CD8-positive, alpha-beta memory T cell (primary cell): ENCODE measurements around the gene NCF2. TPM values are rescaled to one million over a fixed set of nuclear protein-coding genes. Genes with fewer than 3 reads are reported as not detected.
A peak's percentile ranks its signal among the peaks of the same experiment; 100 is the strongest.

ENCODE experiments used
- CTCF ChIA-PET: fragments of 350-600 bp; sonication (Branson Sonifier 250); formaldehyde crosslinking; loops from one replicate; lab custom pipeline; 2021; ENCODE audit warnings: antibody characterized with exemption; lab: Charles Lee
- POLR2A ChIA-PET: fragments of 350-600 bp; sonication (Branson Sonifier 250); formaldehyde crosslinking; loops from one replicate; lab custom pipeline; 2021; ENCODE audit warnings: antibody characterized with exemption; lab: Charles Lee
- DNase-seq, 5 donors: peaks; one replicate each; pipeline versions ENCODE4 v3.0.0 to v3.0.0-alpha.2; 2020 to 2022; ENCODE audit warnings: mixed read lengths in 1 of 5
- H3K27ac ChIP-seq: one replicate; pipeline ENCODE4 v1.7.0; 2013; ENCODE audit warnings: low read depth, mild to moderate bottlenecking, low read length, moderate library complexity
- H3K27me3 ChIP-seq: 2 replicates; pipeline ENCODE4 v1.7.0; 2013; ENCODE audit warnings: low read length, mild to moderate bottlenecking; ENCODE audit not compliant: insufficient read depth, poor library complexity, severe bottlenecking
- H3K36me3 ChIP-seq: 2 replicates; pipeline ENCODE4 v1.7.0; 2013; ENCODE audit warnings: mild to moderate bottlenecking, low read length, moderate library complexity; ENCODE audit not compliant: insufficient read depth
- H3K4me1 ChIP-seq: 2 replicates; pipeline ENCODE4 v1.7.0; 2013; ENCODE audit warnings: mild to moderate bottlenecking, low read length, moderate library complexity; ENCODE audit not compliant: insufficient read depth
- H3K4me3 ChIP-seq: 2 replicates; pipeline ENCODE4 v1.7.0; 2013; ENCODE audit warnings: mild to moderate bottlenecking, low read length
- H3K9me3 ChIP-seq: 2 replicates; pipeline ENCODE4 v1.7.0; 2013; ENCODE audit warnings: mild to moderate bottlenecking, low read length
- H3K27ac Mint-ChIP-seq, 8 donors: one replicate each; pipeline ENCODE4 v1.8.0; 2020 to 2021; ENCODE audit warnings: mixed read lengths in 8 of 8, mild to moderate bottlenecking in 6 of 8, inconsistent platforms in 3 of 8, moderate library complexity in 3 of 8
- H3K27me3 Mint-ChIP-seq, 2 donors: one replicate each; pipeline ENCODE4 v1.8.0; 2020 to 2021; ENCODE audit warnings: mixed read lengths in 2 of 2, mild to moderate bottlenecking in 1 of 2, moderate library complexity in 1 of 2
- H3K36me3 Mint-ChIP-seq, 3 donors: one replicate each; pipeline ENCODE4 v1.8.0; 2020 to 2021; ENCODE audit warnings: mixed read lengths in 3 of 3, inconsistent platforms in 1 of 3, mild to moderate bottlenecking in 1 of 3
- H3K4me1 Mint-ChIP-seq, 3 donors: one replicate each; pipeline ENCODE4 v1.8.0; 2020 to 2021; ENCODE audit warnings: mixed read lengths in 3 of 3, inconsistent platforms in 1 of 3, mild to moderate bottlenecking in 1 of 3
- H3K4me3 Mint-ChIP-seq, 7 donors: one replicate each; pipeline ENCODE4 v1.8.0; 2020 to 2021; ENCODE audit warnings: mixed read lengths in 7 of 7, mild to moderate bottlenecking in 6 of 7, moderate library complexity in 4 of 7, inconsistent platforms in 2 of 7
- H3K9me3 Mint-ChIP-seq, 5 donors: one replicate each; pipeline ENCODE4 v1.8.0; 2020 to 2022; ENCODE audit warnings: mixed read lengths in 5 of 5, mild to moderate bottlenecking in 3 of 5, moderate library complexity in 2 of 5, inconsistent platforms in 1 of 5
- polyA plus RNA-seq: library from polyadenylated mRNA; unstranded; fragments of 300-500 nt; fragmentation: Illumina TruSeq; gene quantifications from one replicate; pipeline ENCODE4 v1.2.3, GENCODE V29; 2021
- total RNA-seq, 2 experiments: library from RNA; stranded (reverse); gene quantifications; one replicate each; pipeline ENCODE4 v1.2.3, GENCODE V29; 2021

The NCF2 gene
- total RNA-seq (1 to 10 TPM; 3.6 to 4.6 TPM), polyA plus RNA-seq (0.30 TPM)

DNA sequence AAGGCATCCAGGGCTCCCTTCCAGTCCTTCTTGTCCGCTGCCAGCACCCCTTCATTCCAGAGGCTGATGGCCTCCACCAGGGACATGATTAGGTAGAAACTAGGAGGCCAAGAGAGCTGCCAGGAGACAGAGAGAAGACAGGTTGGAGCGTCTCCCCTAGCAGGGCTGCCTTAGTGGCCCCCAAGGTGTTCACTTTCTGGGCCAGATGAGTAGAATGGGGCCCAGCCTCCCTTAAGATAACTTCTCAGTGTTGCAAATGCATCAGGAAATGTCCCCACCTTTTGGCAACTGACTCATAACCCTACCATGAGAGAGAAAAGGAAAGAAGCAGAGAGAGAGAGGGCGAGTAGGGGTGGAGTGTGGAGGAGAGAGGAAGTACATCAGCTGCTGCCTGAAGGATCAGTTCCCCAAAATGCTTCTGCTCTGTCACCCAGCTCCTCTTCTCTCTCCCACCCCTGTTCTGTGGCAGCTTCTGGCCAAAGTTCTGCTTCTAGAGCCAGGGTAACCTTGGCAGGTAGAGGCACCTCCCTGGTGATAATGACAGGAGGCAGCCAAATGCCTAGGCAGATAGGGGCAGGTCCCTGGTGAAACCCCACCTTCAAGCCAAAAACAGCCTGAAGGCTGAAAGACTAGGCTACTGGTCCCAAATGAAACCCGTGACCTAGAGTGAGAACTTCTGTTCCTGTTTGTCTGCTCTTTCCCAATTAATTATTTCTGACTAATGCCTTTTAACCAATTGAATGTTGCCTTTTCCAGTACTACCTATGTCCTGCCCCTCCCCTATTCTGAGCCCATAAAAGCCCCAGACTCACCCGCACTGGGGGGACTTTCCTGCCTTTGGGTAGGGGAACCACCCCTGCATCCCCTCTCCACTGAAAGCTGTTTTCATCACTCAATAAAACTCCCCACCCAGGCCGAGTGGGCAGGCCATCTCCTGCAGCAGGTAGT is at the start of gene NCF2:
Gene NCF2, minus strand, starts transcription at position 216 of the 948 bp plus-strand sequence. Its CDS starts 130 bp downstream, at position 86.
- H3K4me3 ChIP-seq: no peak within 1 kb of the TSS
- Mint-ChIP-seq H3K36me3 (no peaks in the 10 kb centered on the region), H3K27me3 (no peaks in the 10 kb centered on the region), H3K4me3 (peak within 1 kb of the TSS in 2 of 7 donors; percentile 44 to 45), H3K9me3 (no peaks in the 10 kb centered on the region), H3K27ac (peak within 1 kb of the TSS in 5 of 8 donors; percentile 7 to 72 (median 68)), H3K4me1 (peaks cover 7 to 32% (median 24%) of the 10 kb centered on the region in 3 donors)
- CTCF ChIA-PET: no interaction called here
- peaks cover 20% of the 10 kb centered on the region for H3K4me1 ChIP-seq
- DNase-seq: no peak
- H3K36me3 ChIP-seq: no peaks in the 10 kb centered on the region
- H3K27ac ChIP-seq: no peak within 1 kb of the TSS
- H3K27me3 ChIP-seq: no peaks in the 10 kb centered on the region
- POLR2A ChIA-PET: no interaction called here
- H3K9me3 ChIP-seq: no peaks in the 10 kb centered on the region

DNA sequence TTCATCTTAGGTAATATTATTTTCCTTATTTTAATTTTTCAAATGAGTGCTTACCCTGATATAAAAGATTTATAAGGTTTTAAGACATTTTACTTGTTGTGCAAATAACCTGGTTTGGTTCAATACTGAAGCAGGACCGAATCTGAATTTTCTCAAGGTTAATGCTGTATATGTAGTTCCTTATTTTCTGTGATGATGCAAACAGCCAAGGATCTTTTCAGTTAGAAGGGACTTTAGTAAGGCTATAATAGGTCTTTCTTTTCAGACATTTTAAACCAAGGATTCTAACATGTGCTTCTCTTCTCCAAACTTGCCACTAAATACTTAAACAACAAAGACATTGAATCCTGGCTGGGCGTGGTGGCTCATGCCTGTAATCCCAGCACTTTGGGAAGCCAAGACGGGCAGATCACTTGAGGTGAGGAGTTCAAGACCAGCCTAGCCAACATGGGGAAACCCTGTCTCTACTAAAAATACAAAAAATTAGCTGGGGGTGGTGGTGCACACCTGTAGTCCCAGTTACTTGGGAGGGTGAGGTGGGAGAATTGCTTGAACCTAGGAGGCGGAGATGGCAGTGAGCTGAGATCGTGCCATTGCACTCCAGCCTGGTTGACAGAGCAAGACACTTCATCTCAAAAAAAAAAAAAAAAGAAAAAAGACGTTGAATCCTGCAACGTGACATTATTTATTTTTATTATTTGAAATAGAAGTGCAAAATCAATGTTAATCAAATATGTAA is 48.6 kb upstream of the NCF2 start:
- no peak overlapping the region for H3K27ac Mint-ChIP-seq
- no peak overlapping the region for H3K4me3 Mint-ChIP-seq
- H3K36me3 Mint-ChIP-seq: peaks cover 0 to 15% (median 0%) of the 10 kb centered on the region in 3 donors
- H3K4me1 ChIP-seq: peaks cover 6% of the 10 kb centered on the region
- H3K9me3 Mint-ChIP-seq: no peaks in the 10 kb centered on the region
- no peak overlapping the region for H3K27ac ChIP-seq
- H3K27me3 ChIP-seq: no peaks in the 10 kb centered on the region
- peaks cover 21 to 36% (median 27%) of the 10 kb centered on the region in 3 donors for H3K4me1 Mint-ChIP-seq
- ChIA-PET CTCF (no interaction called here), POLR2A (no interaction called here)
- peaks cover 0 to 2% of the 10 kb centered on the region in 2 donors for H3K27me3 Mint-ChIP-seq
- DNase-seq: no peak
- no peaks in the 10 kb centered on the region for H3K36me3 ChIP-seq
- H3K9me3 ChIP-seq: no peaks in the 10 kb centered on the region
- H3K4me3 ChIP-seq: no peak overlapping the region

- ChIA-PET POLR2A (no interaction called here), CTCF (interaction anchor here (1.7 kb wide), 1 partner anchor 19 kb away, joined by 8 read pairs; no protein-coding TSS in a partner anchor)
- H3K27ac ChIP-seq: no peak overlapping the region
- H3K9me3 ChIP-seq: no peaks in the 10 kb centered on the region
- H3K36me3 ChIP-seq: peaks cover 5% of the 10 kb centered on the region
- H3K4me1 Mint-ChIP-seq: peaks cover 37 to 52% (median 47%) of the 10 kb centered on the region in 3 donors
- no peaks in the 10 kb centered on the region for H3K9me3 Mint-ChIP-seq
- peaks cover 0 to 2% of the 10 kb centered on the region in 2 donors for H3K27me3 Mint-ChIP-seq
- peaks cover 0 to 24% (median under 1%) of the 10 kb centered on the region in 3 donors for H3K36me3 Mint-ChIP-seq
- peak overlapping the region; percentile 100 for H3K4me3 Mint-ChIP-seq
- no peaks in the 10 kb centered on the region for H3K27me3 ChIP-seq
- peaks cover 23% of the 10 kb centered on the region for H3K4me1 ChIP-seq
- H3K4me3 ChIP-seq: peak overlapping the region; percentile 84
- DNase-seq: no peak
- H3K27ac Mint-ChIP-seq: peak overlapping the region; percentile 77 to 100 (median 100)
Observed at GRCh38 chr1:183636783-183637182, 46.5 kb upstream of the NCF2 start.

GRCh38 chr1:183636334-183636682 is 46.0 kb upstream of the NCF2 start:
- peak overlapping the region; percentile 84 for H3K4me3 ChIP-seq
- Mint-ChIP-seq H3K4me3 (peak overlapping the region; percentile 100), H3K27ac (peak overlapping the region; percentile 77 to 100 (median 100)), H3K27me3 (peaks cover 0 to 2% of the 10 kb centered on the region in 2 donors), H3K9me3 (no peaks in the 10 kb centered on the region), H3K4me1 (peaks cover 40 to 56% (median 51%) of the 10 kb centered on the region in 3 donors), H3K36me3 (peaks cover 0 to 27% (median 3%) of the 10 kb centered on the region in 3 donors)
- H3K27ac ChIP-seq: peak overlapping the region; percentile 57
- no peaks in the 10 kb centered on the region for H3K9me3 ChIP-seq
- H3K36me3 ChIP-seq: peaks cover 5% of the 10 kb centered on the region
- POLR2A ChIA-PET: interaction anchor here (0.6 to 1.0 kb wide), 2 partner anchors 15 to 1276 kb away, joined by 3 read pairs; no protein-coding TSS in a partner anchor
- DNase-seq: no peak
- H3K27me3 ChIP-seq: no peaks in the 10 kb centered on the region
- CTCF ChIA-PET: interaction anchor here (1.7 to 2.5 kb wide), 2 partner anchors 19 kb away, joined by 8 to 10 read pairs; no protein-coding TSS in a partner anchor
- peaks cover 25% of the 10 kb centered on the region for H3K4me1 ChIP-seq

- POLR2A ChIA-PET: interaction anchor here (0.6 to 1.0 kb wide), 2 partner anchors 16 to 1276 kb away, joined by 3 read pairs; no protein-coding TSS in a partner anchor
- no peaks in the 10 kb centered on the region for H3K9me3 Mint-ChIP-seq
- H3K4me3 Mint-ChIP-seq: peak within 1 kb of the TSS; percentile 100
- Histone ChIP-seq H3K27ac (peak within 1 kb of the TSS; percentile 71), H3K27me3 (no peaks in the 10 kb centered on the region), H3K4me1 (peaks cover 30% of the 10 kb centered on the region), H3K36me3 (peaks cover 7% of the 10 kb centered on the region), H3K4me3 (peak within 1 kb of the TSS; percentile 84), H3K9me3 (no peaks in the 10 kb centered on the region)
- CTCF ChIA-PET: interaction anchor here (2.5 kb wide), 1 partner anchor 20 kb away, joined by 10 read pairs; no protein-coding TSS in a partner anchor
- H3K27me3 Mint-ChIP-seq: peaks cover 0 to 2% of the 10 kb centered on the region in 2 donors
- H3K36me3 Mint-ChIP-seq: peaks cover 0 to 29% (median 5%) of the 10 kb centered on the region in 3 donors
- peak; percentile 90 to 96 (median 94) for DNase-seq
- H3K27ac Mint-ChIP-seq: peak within 1 kb of the TSS; percentile 92 to 100 (median 100)
- peaks cover 42 to 60% (median 55%) of the 10 kb centered on the region in 3 donors for H3K4me1 Mint-ChIP-seq
Observed at GRCh38 chr1:183635606-183636333, 45.5 kb upstream of the NCF2 start, which contains the start of gene ARPC5. Gene ARPC5 (minus strand): TSS chr1:183635783. CDS start chr1:183635659, 124 bp downstream.

- DNase-seq: peak in 4 of 5 donors; percentile 10 to 50 (median 24)
- peaks cover 0 to 2% of the 10 kb centered on the region in 2 donors for H3K27me3 Mint-ChIP-seq
- peak overlapping the region; percentile 92 to 100 (median 100) for H3K27ac Mint-ChIP-seq
- Histone ChIP-seq H3K4me3 (peak overlapping the region; percentile 84), H3K4me1 (peaks cover 36% of the 10 kb centered on the region), H3K36me3 (peaks cover 12% of the 10 kb centered on the region), H3K27me3 (no peaks in the 10 kb centered on the region), H3K9me3 (no peaks in the 10 kb centered on the region), H3K27ac (peak overlapping the region; percentile 71)
- CTCF ChIA-PET: interaction anchor here (0.6 to 2.5 kb wide), 4 partner anchors 10 to 281 kb away, joined by 3 to 10 read pairs (median 7); no protein-coding TSS in a partner anchor
- H3K4me1 Mint-ChIP-seq: peaks cover 49 to 65% (median 62%) of the 10 kb centered on the region in 3 donors
- H3K36me3 Mint-ChIP-seq: peaks cover 0 to 35% (median 10%) of the 10 kb centered on the region in 3 donors
- H3K4me3 Mint-ChIP-seq: peak overlapping the region; percentile 100
- POLR2A ChIA-PET: interaction anchor here (0.6 to 1.0 kb wide), 2 partner anchors 16 to 1672 kb away, joined by 3 read pairs; no protein-coding TSS in a partner anchor
- no peaks in the 10 kb centered on the region for H3K9me3 Mint-ChIP-seq
Observed at GRCh38 chr1:183635099-183635605, 44.9 kb upstream of the NCF2 start.
